ENCODE measurements around the gene RUNDC3A.

Gene RUNDC3A

GRCh38 chr17:44308320-44308818 is at the start of gene RUNDC3A:
RUNDC3A (plus strand) TSS chr17:44308601; CDS start chr17:44308833, 232 bp downstream.
- DNase-seq (ENCODE audit: low read depth): peak; percentile 80

- no peak for DNase-seq (ENCODE audit: low read depth)
Observed at GRCh38 chr17:44258811-44259351, 49.5 kb upstream of the RUNDC3A start.

- DNase-seq (ENCODE audit: low read depth): no peak
Observed at GRCh38 chr17:44260296-44260695, 48.1 kb upstream of the RUNDC3A start.

- no peak for DNase-seq (ENCODE audit: low read depth)
Observed at GRCh38 chr17:44262654-44263225, 45.7 kb upstream of the RUNDC3A start.

GRCh38 chr17:44263345-44263902 is 45.0 kb upstream of the RUNDC3A start:
- DNase-seq (ENCODE audit: low read depth): no peak

GRCh38 chr17:44266402-44267164 is 41.8 kb upstream of the RUNDC3A start:
- DNase-seq (ENCODE audit: low read depth): no peak

GRCh38 chr17:44267165-44267455 is 41.3 kb upstream of the RUNDC3A start:
- no peak for DNase-seq (ENCODE audit: low read depth)

- no peak for DNase-seq (ENCODE audit: low read depth)
Observed at GRCh38 chr17:44267818-44268490, 40.4 kb upstream of the RUNDC3A start, which contains the start of gene SLC4A1. SLC4A1 (minus strand) TSS chr17:44268135; CDS start chr17:44262866, 5,269 bp downstream.

- no peak for DNase-seq (ENCODE audit: low read depth)
Observed at GRCh38 chr17:44268709-44269534, 39.5 kb upstream of the RUNDC3A start.

GRCh38 chr17:44269535-44270240 is 38.7 kb upstream of the RUNDC3A start:
- no peak for DNase-seq (ENCODE audit: low read depth)

GRCh38 chr17:44272321-44272951 is 36.0 kb upstream of the RUNDC3A start:
- DNase-seq (ENCODE audit: low read depth): no peak

- DNase-seq (ENCODE audit: low read depth): no peak
Observed at GRCh38 chr17:44272954-44273353, 35.4 kb upstream of the RUNDC3A start.

- no peak for DNase-seq (ENCODE audit: low read depth)
Observed at GRCh38 chr17:44273607-44274006, 34.8 kb upstream of the RUNDC3A start.

GRCh38 chr17:44277976-44278375 is 30.4 kb upstream of the RUNDC3A start:
- peak; percentile 9 for DNase-seq (ENCODE audit: low read depth)

- DNase-seq (ENCODE audit: low read depth): no peak
Observed at GRCh38 chr17:44279346-44279665, 29.1 kb upstream of the RUNDC3A start.

- peak; percentile 85 for DNase-seq (ENCODE audit: low read depth)
Observed at GRCh38 chr17:44279666-44280391, 28.6 kb upstream of the RUNDC3A start.

GRCh38 chr17:44280392-44280937 is 27.9 kb upstream of the RUNDC3A start:
- DNase-seq (ENCODE audit: low read depth): no peak

- no peak for DNase-seq (ENCODE audit: low read depth)
Observed at GRCh38 chr17:44281570-44281969, 26.8 kb upstream of the RUNDC3A start.

GRCh38 chr17:44282264-44282663 is 26.1 kb upstream of the RUNDC3A start:
- no peak for DNase-seq (ENCODE audit: low read depth)

Measured in EH (cell line).